Peyer's patch (tissue), 4 donors: ENCODE data around the gene ITIH1.

Source experiments
- POLR2A ChIP-seq, 2 donors: fragments of 450-650 bp; IDR thresholded peaks; one replicate each; pipeline ENCODE4 v1.5.1; 2017; ENCODE audit warnings: antibody characterized with exemption in 2 of 2, mild to moderate bottlenecking in 2 of 2, moderate library complexity in 2 of 2
- TF ChIP-seq, protein P1 (sequence below), 6 experiments: fragments of 450-650 bp in 4 of 6; fragments of 200-600 bp in 2 of 6; sonication (generic) in 1 of 6; IDR thresholded peaks; one replicate each; pipeline ENCODE4 v1.5.1; 2017 to 2019; ENCODE audit warnings: antibody characterized with exemption in 6 of 6, mild to moderate bottlenecking in 3 of 6, moderate library complexity in 1 of 6

DNA sequence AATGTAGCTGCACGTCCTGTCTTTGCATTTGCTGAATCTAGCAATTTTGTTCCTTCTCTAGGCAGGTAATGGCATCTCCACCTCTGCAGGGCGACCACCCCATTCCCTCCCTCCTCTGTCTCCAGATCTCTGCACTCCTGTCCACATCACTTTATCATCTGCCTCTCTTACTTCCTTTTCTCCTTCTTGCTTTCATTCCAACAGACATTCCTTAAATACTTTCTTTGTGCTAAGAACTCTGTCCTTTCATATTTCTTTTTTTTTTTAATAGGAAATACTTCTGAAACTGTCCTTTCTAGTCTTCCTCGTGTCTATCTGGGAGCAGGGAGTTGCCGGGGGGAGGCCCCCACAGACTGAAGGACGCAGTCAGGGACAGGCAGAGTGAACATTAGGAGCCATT lies 24.4 kb downstream of the ITIH1 start:
- TF ChIP-seq POLR2A (IDR thresholded peaks at IDR 0.05): no peak
- TF ChIP-seq, protein P1, sequence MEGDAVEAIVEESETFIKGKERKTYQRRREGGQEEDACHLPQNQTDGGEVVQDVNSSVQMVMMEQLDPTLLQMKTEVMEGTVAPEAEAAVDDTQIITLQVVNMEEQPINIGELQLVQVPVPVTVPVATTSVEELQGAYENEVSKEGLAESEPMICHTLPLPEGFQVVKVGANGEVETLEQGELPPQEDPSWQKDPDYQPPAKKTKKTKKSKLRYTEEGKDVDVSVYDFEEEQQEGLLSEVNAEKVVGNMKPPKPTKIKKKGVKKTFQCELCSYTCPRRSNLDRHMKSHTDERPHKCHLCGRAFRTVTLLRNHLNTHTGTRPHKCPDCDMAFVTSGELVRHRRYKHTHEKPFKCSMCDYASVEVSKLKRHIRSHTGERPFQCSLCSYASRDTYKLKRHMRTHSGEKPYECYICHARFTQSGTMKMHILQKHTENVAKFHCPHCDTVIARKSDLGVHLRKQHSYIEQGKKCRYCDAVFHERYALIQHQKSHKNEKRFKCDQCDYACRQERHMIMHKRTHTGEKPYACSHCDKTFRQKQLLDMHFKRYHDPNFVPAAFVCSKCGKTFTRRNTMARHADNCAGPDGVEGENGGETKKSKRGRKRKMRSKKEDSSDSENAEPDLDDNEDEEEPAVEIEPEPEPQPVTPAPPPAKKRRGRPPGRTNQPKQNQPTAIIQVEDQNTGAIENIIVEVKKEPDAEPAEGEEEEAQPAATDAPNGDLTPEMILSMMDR (IDR thresholded peaks at IDR 0.05): no peak
